Measurements from ENCODE around the gene CYP1A2.

- TF ChIP-seq, protein P1, sequence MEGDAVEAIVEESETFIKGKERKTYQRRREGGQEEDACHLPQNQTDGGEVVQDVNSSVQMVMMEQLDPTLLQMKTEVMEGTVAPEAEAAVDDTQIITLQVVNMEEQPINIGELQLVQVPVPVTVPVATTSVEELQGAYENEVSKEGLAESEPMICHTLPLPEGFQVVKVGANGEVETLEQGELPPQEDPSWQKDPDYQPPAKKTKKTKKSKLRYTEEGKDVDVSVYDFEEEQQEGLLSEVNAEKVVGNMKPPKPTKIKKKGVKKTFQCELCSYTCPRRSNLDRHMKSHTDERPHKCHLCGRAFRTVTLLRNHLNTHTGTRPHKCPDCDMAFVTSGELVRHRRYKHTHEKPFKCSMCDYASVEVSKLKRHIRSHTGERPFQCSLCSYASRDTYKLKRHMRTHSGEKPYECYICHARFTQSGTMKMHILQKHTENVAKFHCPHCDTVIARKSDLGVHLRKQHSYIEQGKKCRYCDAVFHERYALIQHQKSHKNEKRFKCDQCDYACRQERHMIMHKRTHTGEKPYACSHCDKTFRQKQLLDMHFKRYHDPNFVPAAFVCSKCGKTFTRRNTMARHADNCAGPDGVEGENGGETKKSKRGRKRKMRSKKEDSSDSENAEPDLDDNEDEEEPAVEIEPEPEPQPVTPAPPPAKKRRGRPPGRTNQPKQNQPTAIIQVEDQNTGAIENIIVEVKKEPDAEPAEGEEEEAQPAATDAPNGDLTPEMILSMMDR (IDR thresholded peaks at IDR 0.05; ENCODE audit: low read depth, low read length): no peak
- TF ChIP-seq POLR2A (IDR thresholded peaks at IDR 0.05; ENCODE audit: extremely low read depth, insufficient read length) (no peak), MAX (IDR thresholded peaks at IDR 0.05; ENCODE audit: low read depth, low read length) (no peak)
Observed at GRCh38 chr15:74795966-74796625, 47.5 kb downstream of the CYP1A2 start.

Data from NB4 (cell line).